ENCODE results near the gene SMIM29.

DNA sequence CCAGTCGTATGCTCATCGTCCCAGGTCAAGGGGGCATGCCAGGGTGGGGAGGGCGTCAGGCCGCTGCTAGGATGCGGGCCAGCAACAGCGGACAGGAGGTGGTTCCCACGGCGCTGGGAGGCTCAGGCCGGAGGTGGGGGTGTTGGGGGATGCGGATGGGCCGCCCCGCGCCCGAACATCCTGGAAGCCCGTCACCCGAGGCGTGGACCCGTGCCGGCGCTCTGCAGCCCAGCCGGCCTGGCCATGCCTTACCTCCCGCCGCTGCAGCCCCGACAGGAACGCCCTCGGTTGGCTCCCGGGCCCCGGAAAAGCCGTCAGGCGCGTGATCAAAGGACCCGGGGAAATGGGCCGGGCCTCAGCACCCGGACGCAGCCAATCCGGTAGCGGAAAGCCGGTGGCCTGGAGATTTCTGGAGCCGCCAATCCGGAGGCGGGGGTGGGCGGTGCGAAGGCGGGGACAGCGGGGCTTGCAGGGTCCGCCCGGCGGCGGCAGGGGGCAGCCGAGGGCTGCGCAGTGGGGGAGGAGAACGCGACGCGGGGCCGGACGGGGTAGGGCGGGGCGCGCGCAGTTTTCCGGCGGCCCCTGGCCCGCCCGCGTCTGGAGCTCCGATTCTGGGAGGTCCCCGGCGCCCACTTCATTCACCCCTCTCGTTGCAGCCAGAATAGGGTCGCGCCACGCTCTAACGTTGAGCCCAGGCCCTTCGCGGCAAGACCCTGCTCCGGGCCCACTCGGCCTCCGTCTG, at the start of gene SMIM29:
- TF ChIP-seq, protein P1, sequence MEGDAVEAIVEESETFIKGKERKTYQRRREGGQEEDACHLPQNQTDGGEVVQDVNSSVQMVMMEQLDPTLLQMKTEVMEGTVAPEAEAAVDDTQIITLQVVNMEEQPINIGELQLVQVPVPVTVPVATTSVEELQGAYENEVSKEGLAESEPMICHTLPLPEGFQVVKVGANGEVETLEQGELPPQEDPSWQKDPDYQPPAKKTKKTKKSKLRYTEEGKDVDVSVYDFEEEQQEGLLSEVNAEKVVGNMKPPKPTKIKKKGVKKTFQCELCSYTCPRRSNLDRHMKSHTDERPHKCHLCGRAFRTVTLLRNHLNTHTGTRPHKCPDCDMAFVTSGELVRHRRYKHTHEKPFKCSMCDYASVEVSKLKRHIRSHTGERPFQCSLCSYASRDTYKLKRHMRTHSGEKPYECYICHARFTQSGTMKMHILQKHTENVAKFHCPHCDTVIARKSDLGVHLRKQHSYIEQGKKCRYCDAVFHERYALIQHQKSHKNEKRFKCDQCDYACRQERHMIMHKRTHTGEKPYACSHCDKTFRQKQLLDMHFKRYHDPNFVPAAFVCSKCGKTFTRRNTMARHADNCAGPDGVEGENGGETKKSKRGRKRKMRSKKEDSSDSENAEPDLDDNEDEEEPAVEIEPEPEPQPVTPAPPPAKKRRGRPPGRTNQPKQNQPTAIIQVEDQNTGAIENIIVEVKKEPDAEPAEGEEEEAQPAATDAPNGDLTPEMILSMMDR (IDR thresholded peaks at IDR 0.05), result peak; percentile 80 to 98 (median 96)
- TF ChIP-seq POLR2AphosphoS5 (IDR thresholded peaks at IDR 0.05), result peak; percentile 72 to 89 (median 77)
- TF ChIP-seq POLR2A (IDR thresholded peaks at IDR 0.05), result peak; percentile 69
- no peak for TF ChIP-seq EP300 (IDR thresholded peaks at IDR 0.05; ENCODE audit: low read depth)

All from transverse colon (tissue), 4 donors.